ENCODE data around the gene GMPS.
"Not testable (repeated sequence)": the region's sequence is repeated elsewhere in the genome, so short reads cannot be mapped to it uniquely, and the experiment has no call there.

GMPS gene

GRCh38 chr3:155872904-155873646 lies 2.6 kb downstream of the GMPS start:
- DNase-seq (ENCODE audit: low read depth, low spot score): no peak

- DNase-seq (ENCODE audit: low read depth, low spot score): no peak
Observed at GRCh38 chr3:155876037-155876436, 5.6 kb downstream of the GMPS start.

DNA sequence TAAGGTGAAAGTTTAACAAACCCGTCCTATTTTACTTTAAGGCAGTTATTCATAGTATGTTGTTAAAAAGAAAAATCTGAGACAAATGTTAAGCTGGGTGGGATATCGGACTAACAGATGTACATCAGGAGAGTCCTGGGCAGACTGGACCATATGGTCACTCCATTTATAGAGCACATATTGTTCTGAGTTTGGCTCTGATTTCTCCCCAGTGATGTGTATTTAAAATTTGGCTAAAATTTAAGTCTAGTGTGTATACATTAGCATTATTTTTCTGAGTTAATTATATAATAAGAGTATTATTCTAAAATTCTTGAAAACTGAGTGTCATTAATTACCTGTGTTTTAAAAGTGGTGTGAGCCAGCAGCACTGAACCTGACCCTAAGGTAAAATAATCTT lies 6.1 kb downstream of the GMPS start:
- DNase-seq (ENCODE audit: low read depth, low spot score): no peak

DNA sequence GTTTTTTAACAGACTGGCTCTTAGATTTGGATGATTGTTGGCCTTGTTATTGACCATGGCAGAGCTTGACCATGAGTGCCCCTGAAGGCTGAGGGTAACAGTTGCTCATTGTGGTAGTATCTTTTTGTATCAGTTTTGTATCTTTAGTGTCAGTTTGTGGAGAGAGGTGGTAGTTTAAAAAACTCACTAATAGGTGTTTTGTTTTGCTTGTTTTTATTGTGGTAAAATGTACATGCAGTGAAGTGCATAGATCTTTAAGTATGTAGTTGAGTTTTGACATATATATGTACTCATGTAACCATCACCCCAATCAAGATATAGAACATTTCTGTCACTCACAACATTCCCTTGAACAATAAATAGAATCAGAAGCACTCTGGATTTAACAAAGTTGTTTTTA lies 9.8 kb downstream of the GMPS start:
- DNase-seq (ENCODE audit: low read depth, low spot score): no peak

DNA sequence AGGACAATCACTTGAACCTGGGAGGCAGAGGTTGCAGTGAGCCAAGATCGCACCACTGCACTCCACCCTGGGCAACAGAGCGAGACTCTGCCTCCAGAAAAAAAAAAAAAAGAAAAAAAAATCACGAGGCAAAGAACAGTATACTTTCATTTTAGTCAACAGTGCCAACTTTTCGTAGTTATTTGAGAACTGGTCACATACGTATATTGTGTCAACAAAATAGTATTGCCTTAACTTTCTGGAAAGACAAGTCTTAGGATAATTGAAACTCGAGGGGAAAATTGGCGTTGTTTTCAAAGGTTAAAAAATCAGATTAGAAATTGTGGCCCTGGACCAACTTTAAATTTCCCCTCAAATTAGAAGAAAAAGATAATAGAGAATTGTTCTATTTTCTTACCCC lies 13.8 kb downstream of the GMPS start:
- DNase-seq (ENCODE audit: low read depth, low spot score): no peak

- DNase-seq (ENCODE audit: low read depth, low spot score): no peak
Observed at GRCh38 chr3:155885292-155885691, 14.8 kb downstream of the GMPS start.

DNA sequence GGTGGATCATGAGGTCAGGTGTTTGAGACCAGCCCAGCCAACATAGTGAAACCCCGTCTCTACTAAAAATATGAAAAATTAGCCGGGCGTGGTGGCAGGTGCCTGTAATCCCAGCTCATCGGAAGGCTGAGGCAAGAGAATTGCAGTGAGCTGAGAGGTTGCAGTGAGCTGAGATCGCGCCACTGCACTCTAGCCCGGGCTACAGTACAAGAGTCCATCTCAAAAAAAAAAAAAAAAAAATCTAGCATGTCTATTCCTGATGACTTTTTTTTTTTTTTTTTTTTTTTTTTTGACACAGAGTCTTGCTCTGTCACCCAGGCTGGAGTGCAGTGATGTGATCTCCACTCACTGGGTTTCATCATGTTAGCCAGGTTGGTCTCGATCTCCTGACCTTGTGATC lies 15.9 kb downstream of the GMPS start:
- not testable (repeated sequence) for DNase-seq (ENCODE audit: low read depth, low spot score)

DNA sequence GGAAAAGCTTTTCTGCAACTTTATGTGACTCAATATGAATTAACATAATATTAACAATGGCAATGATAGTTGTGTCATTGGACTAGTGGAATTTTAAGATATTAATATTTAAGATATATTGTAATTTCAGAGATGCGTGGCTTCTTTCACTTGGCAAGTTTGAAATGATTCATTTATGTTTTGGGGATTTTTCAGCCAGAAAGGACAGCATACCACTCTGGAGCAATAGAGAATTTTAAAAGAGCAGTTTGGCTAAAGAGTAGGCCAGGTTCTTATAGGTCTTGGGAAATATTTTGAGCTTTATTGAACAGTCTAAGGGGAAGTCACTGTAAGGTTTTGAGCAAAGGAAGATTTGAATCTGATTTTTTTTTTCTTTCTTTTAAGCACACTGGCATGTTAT lies 16.5 kb downstream of the GMPS start:
- DNase-seq (ENCODE audit: low read depth, low spot score): no peak

- no peak for DNase-seq (ENCODE audit: low read depth, low spot score)
Observed at GRCh38 chr3:155889212-155889611, 18.8 kb downstream of the GMPS start.

- DNase-seq (ENCODE audit: low read depth, low spot score): no peak
Observed at GRCh38 chr3:155889952-155890351, 19.5 kb downstream of the GMPS start.

DNA sequence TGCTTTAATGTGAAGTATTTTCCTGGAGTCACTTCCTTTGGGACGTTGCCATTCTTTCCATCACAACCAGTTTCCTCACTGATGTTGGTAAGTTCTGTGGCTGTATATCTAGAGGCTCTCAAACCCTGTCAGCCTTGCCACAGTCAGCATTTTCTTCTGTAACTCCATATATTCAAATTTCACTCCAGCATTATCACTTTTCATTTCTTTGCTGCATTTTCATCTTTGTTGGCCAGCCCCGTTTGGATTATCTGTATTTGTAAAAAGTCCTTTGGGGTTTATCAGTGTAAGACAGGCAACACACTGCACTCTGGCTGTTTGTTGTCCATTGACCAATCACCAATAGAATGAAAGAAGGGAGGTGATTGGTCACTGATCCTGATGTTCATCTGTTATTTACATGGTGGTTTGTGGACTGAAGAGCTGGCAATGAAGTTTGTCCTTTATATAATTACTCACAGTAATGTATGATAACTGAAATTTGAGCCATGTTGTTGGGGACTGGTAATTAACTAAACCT lies 20.3 kb downstream of the GMPS start:
- DNase-seq (ENCODE audit: low read depth, low spot score): no peak

DNA sequence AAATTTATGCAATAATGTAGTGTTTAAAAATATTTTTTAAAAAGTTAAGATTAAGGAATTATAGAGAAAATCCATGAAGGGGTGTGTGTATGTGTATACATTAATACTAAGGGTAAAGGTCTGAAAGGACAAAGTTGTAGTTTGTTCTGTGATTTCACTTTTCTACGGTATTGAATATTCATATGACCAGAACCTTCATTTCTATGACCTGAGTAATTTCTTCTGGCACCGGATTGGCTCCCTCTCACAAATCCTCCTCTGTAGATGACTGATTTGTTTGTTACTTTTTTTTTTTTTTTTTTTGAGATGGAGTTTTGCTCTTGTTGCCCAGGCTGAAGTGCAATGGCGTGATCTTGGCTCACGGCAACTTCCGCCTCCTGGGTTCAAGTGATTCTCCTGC lies 20.9 kb downstream of the GMPS start:
- no peak for DNase-seq (ENCODE audit: low read depth, low spot score)

- DNase-seq (ENCODE audit: low read depth, low spot score): no peak
Observed at GRCh38 chr3:155895379-155895900, 25.0 kb downstream of the GMPS start.

GRCh38 chr3:155906900-155907299 lies 36.5 kb downstream of the GMPS start:
- no peak for DNase-seq (ENCODE audit: low read depth, low spot score)

- no peak for DNase-seq (ENCODE audit: low read depth, low spot score)
Observed at GRCh38 chr3:155908086-155908485, 37.6 kb downstream of the GMPS start.

DNA sequence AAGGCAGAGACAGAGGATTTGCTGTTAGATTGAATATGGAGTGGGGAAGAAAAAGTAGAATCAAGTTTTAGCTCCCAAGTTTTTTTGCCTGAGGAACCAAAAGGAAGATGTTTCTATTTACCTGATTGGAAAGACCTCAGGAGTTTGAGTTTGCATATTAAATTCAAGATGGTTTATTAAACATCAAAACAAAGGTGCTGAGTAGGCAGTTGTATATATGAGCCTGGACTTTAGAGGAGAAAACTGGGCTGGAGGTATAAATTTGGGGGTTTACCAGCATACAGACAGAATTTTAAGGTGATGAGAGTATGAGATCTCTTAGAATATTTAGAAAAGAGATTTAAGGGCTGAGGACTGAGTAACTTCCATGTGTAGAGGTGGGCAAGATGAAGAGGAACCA lies 38.2 kb downstream of the GMPS start:
- DNase-seq (ENCODE audit: low read depth, low spot score): no peak

- no peak for DNase-seq (ENCODE audit: low read depth, low spot score)
Observed at GRCh38 chr3:155912090-155912489, 41.6 kb downstream of the GMPS start.

DNA sequence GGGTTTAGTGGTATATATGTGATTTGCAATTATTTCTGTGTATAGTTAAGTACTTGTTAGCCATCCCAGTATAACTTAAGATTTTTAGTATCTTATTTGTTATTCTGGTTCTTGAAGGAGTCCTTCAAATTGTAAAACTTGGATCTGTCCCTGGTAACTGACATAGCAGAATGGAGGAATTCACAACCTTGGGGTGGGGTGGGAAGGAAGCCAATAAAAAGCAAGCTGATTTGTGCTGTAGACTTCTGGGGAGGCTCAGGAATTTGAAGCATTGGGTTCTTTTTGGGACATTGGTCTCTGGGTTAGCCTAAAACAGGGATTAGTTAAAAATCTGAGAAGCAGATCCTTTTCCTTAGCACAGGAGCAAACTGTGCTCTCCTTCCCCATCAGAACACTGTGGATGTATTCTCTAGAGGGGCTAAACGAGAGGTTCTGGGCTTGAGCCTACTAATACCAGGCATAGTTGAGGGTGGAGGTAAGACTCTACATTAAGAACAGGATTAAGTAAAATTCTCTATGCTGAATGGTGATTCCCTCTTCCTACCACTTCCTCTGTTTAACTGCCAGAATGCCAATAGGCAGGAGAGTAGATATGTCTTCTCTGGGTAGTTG lies 42.2 kb downstream of the GMPS start:
- DNase-seq (ENCODE audit: low read depth, low spot score): no peak

DNA sequence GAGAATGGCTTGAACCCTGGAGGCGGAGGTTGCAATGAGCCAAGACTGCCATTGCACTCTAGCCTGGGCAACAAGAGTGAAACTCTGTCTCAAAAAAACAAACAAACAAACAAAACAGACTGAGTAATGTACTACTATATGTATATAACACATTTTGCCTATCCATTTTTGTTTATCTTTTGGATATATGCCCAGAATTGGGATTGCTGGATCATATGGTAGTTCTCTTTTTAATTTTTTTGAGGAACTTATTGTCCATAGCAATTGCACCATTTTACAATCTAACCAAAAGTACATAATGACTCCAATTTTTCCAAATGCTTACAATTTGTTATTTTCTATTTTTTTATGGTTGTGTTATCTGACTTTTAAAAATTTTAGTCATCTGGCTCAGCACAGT lies 47.3 kb downstream of the GMPS start:
- DNase-seq (ENCODE audit: low read depth, low spot score): no peak

- no peak for DNase-seq (ENCODE audit: low read depth, low spot score)
Observed at GRCh38 chr3:155919728-155920127, 49.3 kb downstream of the GMPS start.

DNA sequence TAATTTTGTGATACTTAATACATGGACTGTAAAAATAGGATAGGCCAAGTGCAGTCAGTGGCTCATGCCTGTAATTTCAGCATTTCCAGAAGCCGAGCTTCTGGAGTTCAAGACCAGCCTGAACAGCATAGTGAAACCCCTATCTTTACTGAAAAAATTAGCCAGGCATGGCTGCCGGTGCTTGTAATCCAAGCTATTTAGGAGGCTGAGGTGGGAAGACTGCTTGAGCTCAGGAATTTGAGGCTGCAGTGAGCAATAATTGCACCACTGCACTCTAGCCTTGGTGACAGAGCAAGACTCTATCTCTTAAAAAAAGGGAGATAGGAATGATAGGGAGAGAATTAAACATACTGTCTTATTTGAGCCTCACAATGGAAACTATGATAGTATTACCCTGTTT lies 51.0 kb downstream of the GMPS start:
- DNase-seq (ENCODE audit: low read depth, low spot score): no peak

GRCh38 chr3:155934230-155934629 lies 63.8 kb downstream of the GMPS start:
- DNase-seq (ENCODE audit: low read depth, low spot score): no peak

GRCh38 chr3:155938409-155938808 lies 68.0 kb downstream of the GMPS start:
- no peak for DNase-seq (ENCODE audit: low read depth, low spot score)

Data from activated naive CD8-positive, alpha-beta T cell treated with anti-CD3 and anti-CD28 coated beads, Interleukin-2, amount 50 U/mL, for 16 hours (primary cell).